DOHH2 (cell line): Measurements from ENCODE around the gene STOML2.

Source experiments
- EZH2phosphoT487 ChIP-seq: fragments of 200-600 bp; sonication (generic); IDR thresholded peaks from 2 replicates; pipeline ENCODE4 v1.6.1; 2017; ENCODE audit warnings: borderline replicate concordance, mild to moderate bottlenecking, antibody characterized with exemption, low read length, moderate library complexity, mixed read lengths
- TF ChIP-seq, protein P1 (sequence below): fragments of 200-600 bp; sonication (generic); IDR thresholded peaks from one replicate; pipeline ENCODE4 v1.5.1; 2014; ENCODE audit warnings: antibody characterized with exemption, mild to moderate bottlenecking, low read depth, low read length; ENCODE audit not compliant: poor library complexity, severe bottlenecking

DNA sequence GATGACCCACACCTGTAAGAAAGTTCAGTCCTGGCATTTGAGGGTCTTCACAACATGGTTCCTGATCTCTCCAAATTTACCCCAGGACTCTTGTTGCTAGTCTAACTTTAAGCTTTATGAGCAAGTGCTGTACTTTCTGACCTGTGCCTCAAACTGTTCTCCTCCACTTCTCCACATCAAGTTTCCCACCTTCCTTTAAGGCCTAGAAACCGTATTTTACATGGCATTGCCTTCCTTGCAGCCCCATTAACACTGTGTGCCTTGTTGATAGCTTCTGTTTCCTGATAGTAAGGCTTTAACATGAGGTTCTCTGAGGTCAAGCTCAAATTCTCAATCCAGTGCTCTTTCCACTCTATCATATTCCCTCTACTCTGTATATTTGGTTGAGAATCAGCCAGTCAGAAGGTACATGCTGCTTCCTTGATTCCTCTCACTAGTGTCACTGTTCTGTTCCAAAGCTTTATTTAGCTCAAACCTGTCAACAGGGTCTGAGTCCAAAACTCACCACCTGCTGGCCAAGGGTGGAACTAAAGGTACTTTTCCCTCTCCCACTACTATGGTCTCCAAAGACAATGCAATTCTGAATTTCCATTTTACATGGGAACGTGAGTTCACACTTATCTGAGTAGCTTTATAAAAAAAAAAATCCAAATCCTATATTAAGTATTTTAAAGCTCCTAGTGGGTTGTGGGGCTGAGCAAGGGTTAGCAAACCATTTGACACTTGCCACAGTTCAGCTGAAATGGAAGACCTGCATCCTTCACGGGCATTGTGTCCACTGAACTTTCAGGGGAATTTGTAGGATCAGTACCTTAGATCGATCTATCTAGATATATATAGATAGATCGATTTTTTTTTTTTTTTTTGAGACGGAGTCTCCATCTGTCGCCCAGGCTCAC, 51.6 kb downstream of the STOML2 start:
- TF ChIP-seq, protein P1, sequence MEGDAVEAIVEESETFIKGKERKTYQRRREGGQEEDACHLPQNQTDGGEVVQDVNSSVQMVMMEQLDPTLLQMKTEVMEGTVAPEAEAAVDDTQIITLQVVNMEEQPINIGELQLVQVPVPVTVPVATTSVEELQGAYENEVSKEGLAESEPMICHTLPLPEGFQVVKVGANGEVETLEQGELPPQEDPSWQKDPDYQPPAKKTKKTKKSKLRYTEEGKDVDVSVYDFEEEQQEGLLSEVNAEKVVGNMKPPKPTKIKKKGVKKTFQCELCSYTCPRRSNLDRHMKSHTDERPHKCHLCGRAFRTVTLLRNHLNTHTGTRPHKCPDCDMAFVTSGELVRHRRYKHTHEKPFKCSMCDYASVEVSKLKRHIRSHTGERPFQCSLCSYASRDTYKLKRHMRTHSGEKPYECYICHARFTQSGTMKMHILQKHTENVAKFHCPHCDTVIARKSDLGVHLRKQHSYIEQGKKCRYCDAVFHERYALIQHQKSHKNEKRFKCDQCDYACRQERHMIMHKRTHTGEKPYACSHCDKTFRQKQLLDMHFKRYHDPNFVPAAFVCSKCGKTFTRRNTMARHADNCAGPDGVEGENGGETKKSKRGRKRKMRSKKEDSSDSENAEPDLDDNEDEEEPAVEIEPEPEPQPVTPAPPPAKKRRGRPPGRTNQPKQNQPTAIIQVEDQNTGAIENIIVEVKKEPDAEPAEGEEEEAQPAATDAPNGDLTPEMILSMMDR = peak; percentile 68
- no peak for TF ChIP-seq EZH2phosphoT487
